Activated CD8-positive, alpha-beta memory T cell treated with anti-CD3 and anti-CD28 coated beads, Interleukin-2, amount 50 U/mL, for 1 hour (primary cell): ENCODE data around the gene HHAT.
"Not testable (repeated sequence)": the region's sequence is repeated elsewhere in the genome, so short reads cannot be mapped to it uniquely, and the experiment has no call there.

ENCODE experiments used
- DNase-seq: peaks from one replicate; pipeline ENCODE4 v3.0.0-alpha.2; 2020; ENCODE audit errors: extremely low read depth

HHAT gene

GRCh38 chr1:210646258-210646616, 317.5 kb downstream of the HHAT start:
- no peak for DNase-seq

GRCh38 chr1:210647406-210648333, 319.0 kb downstream of the HHAT start:
- DNase-seq = no peak

GRCh38 chr1:210648588-210649269, 320.0 kb downstream of the HHAT start:
- no peak for DNase-seq

- no peak for DNase-seq
Observed at GRCh38 chr1:210650403-210650802, 321.7 kb downstream of the HHAT start.

GRCh38 chr1:210652329-210652954, 323.7 kb downstream of the HHAT start:
- DNase-seq = no peak

GRCh38 chr1:210653771-210654170, 325.1 kb downstream of the HHAT start:
- DNase-seq = no peak

- DNase-seq = no peak
Observed at GRCh38 chr1:210654176-210654981, 325.7 kb downstream of the HHAT start.

GRCh38 chr1:210655511-210655910, 326.8 kb downstream of the HHAT start:
- no peak for DNase-seq

- no peak for DNase-seq
Observed at GRCh38 chr1:210657806-210658205, 329.1 kb downstream of the HHAT start.

GRCh38 chr1:210661520-210661919, 332.8 kb downstream of the HHAT start:
- not testable (repeated sequence) for DNase-seq

GRCh38 chr1:210662291-210663050, 333.8 kb downstream of the HHAT start:
- DNase-seq = no peak

GRCh38 chr1:210663730-210664573, 335.2 kb downstream of the HHAT start:
- no peak for DNase-seq

- DNase-seq = no peak
Observed at GRCh38 chr1:210669951-210670350, 341.2 kb downstream of the HHAT start.

GRCh38 chr1:210674151-210674550, 345.4 kb downstream of the HHAT start:
- no peak for DNase-seq

GRCh38 chr1:210676539-210676938, 347.8 kb downstream of the HHAT start:
- no peak for DNase-seq

- no peak for DNase-seq
Observed at GRCh38 chr1:210677533-210677932, 348.8 kb downstream of the HHAT start.

- DNase-seq = no peak
Observed at GRCh38 chr1:210678306-210678705, 349.6 kb downstream of the HHAT start.

GRCh38 chr1:210681158-210681557, 352.5 kb downstream of the HHAT start:
- no peak for DNase-seq

GRCh38 chr1:210683403-210684047, 354.8 kb downstream of the HHAT start:
- no peak for DNase-seq
